GM15510 (cell line): Measurements from ENCODE around the gene FHL2.

Experiments used
- POLR2A ChIP-seq: IDR thresholded peaks from 3 replicates; pipeline ENCODE4 v1.6.1; 2011; ENCODE audit warnings: borderline replicate concordance; ENCODE audit not compliant: insufficient read length; ENCODE audit errors: extremely low read depth

FHL2 gene

GRCh38 chr2:105313877-105314276, 85.0 kb downstream of the FHL2 start:
- no peak for TF ChIP-seq POLR2A
